Neural cell (in vitro differentiated cells): Measurements from ENCODE around the gene CFAP97D1.
"Not testable (repeated sequence)": the region's sequence is repeated elsewhere in the genome, so short reads cannot be mapped to it uniquely, and the experiment has no call there.

ENCODE experiments used
- CTCF ChIP-seq: fragments of 450-650 bp; IDR thresholded peaks from 2 replicates; pipeline ENCODE4 v1.5.1; 2014; ENCODE audit warnings: antibody characterized with exemption, mild to moderate bottlenecking, moderate library complexity; ENCODE audit not compliant: poor library complexity, severe bottlenecking
- MXI1 ChIP-seq: fragments of 450-650 bp; conservative IDR thresholded peaks from 2 replicates; pipeline ENCODE4 v1.6.1; 2014; ENCODE audit warnings: antibody characterized with exemption, mild to moderate bottlenecking; ENCODE audit not compliant: poor library complexity, severe bottlenecking
- POLR2AphosphoS5 ChIP-seq: IDR thresholded peaks from 2 replicates; pipeline ENCODE4 v1.6.1; 2012
- RAD21 ChIP-seq: fragments of 450-650 bp; conservative IDR thresholded peaks from 2 replicates; pipeline ENCODE4 v1.6.1; 2014; ENCODE audit warnings: antibody characterized with exemption, mild to moderate bottlenecking, moderate library complexity
- TAF1 ChIP-seq: IDR thresholded peaks from 2 replicates; pipeline ENCODE4 v1.6.1; 2012; ENCODE audit warnings: low read depth

- TF ChIP-seq CTCF, MXI1, POLR2AphosphoS5, TAF1, RAD21: not testable (repeated sequence)
Observed at GRCh38 chr17:43792668-43793067, 12.4 kb downstream of the CFAP97D1 start.
